ENCODE results near the gene CHN1.

The CHN1 gene

DNA sequence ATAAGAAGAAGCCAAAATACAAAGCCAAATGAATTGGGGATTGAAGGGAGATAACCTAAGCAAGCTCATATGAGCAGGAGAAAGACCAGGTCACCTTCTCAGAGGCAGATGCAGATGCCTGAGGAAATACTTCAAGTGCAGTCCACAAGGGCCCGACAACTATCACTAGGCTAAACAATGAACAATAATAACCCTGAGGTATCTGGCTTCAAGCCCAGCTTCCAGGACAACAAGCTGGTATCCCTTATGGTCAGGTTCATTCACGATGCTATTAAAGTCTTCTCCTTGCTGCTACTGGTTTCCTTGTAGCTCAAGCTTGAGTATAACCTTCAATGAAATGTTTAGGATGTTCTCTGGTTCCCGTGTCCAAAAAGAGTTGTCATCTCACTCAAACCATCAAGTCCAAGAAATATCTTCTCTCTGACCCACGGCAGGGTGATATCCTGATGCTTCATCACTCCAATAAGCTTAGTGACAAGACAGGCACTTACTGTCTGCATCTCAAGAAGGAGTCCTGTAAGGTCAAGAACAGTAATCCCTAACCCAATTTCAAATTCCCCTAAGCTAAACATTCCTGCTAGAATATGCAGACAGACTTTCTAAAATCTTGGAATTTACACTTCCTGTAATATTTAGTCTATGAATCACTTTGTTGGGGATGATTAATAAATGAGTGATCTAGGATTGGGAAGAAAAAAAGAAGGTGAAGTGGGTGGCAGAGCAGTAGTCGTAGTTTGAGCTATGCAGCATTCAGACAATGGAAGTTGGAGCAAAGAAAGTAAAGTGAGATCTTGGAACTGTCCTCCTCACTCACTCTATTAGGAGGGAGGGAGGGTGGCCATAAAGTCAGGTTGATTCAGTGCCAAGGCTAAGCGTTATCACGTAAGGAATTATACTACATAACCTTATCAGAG, 33.1 kb downstream of the CHN1 start:
- DNase-seq: peak; percentile 6

DNA sequence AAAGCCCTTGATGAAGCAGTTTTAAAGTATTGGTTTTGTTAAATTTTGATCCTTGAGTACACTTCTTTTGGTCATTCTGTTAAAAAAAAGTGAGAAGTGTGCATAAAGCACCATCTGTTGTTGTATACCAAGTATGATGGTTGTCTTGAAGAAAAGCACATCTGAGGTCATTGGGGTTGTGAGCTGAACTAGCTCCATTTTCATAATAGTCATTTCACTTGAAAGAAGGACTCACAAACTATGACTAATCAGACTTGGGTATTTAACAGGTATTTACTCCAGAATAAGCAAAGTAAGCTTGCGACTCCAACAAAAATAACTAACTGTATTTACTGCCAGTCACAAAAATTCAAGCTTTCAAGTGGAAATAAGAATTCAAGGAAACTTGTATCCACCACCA, 35.1 kb downstream of the CHN1 start:
- no peak for DNase-seq

DNA sequence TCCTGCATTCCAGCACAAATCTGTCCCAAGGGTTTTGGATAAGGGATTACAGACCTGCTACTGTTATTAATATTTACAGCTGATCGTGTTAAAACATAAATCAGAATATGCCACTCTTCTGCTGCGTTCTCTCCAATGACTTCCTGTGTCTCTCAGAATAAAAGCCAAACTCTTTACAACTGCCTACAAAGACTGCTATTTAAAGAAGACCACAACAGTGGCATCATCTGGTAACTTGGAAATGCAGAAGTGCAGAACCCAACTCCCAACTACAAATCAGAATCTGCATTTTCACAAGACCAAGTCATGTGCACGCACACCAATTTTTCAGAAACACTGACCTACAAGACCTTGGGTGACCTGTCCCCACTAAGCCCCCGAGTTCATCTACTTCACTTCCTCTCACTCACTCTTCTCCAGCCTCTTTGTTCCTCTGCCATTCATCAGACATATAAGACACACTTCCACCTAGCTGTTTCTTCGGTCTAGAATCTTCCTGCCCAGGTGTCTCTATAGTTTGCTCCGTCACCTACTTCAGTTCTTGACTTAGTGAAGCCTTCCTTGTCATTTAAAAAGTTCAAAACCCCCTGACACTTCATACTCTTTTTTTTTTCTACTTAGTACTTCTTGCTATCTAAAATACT, 36.0 kb downstream of the CHN1 start:
- no peak for DNase-seq

DNA sequence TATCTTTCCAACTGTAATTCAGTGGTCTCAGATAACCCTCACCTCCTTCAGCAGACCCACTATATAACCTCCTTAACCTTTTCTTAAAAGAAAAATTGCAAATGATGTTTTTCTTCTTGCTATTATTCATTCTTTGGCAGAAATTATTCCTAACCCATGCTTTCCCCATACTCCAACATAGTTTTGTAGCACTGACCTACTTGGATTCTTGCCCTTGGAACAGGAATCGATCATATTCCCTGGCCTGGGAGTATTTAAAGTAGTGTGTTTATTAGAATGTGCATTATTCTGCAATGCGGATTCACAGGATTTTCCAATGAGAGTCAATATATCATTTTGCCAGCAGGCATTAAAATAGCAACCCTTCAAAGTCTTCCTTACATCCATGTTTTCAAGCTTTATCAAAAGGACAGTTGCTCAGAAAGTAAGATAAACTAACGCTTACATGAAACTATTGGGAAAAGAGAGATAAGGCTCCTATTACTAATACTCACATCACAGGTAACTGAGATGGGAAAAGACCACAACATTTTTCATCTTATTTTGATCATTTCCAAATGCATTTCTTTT, 37.4 kb downstream of the CHN1 start:
- no peak for DNase-seq

DNA sequence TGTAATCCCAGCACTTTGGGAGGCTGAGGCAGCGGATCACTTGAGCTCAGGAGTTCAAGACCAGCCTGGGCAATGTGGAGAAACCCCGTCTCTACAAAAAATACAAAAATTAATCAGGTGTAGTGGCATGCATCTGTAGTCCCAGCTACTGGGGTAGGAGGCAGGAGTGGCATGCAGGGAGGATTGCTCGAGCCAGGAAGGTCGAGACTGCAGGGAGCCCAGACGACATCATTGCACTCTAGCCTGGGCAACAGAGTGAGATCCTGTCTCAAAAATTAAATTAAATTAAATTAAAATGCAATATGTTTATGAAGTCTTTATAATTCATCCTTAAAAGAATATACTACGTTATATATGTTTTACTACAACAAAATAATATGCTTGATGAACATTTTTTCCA, 38.1 kb downstream of the CHN1 start:
- no peak for DNase-seq

DNA sequence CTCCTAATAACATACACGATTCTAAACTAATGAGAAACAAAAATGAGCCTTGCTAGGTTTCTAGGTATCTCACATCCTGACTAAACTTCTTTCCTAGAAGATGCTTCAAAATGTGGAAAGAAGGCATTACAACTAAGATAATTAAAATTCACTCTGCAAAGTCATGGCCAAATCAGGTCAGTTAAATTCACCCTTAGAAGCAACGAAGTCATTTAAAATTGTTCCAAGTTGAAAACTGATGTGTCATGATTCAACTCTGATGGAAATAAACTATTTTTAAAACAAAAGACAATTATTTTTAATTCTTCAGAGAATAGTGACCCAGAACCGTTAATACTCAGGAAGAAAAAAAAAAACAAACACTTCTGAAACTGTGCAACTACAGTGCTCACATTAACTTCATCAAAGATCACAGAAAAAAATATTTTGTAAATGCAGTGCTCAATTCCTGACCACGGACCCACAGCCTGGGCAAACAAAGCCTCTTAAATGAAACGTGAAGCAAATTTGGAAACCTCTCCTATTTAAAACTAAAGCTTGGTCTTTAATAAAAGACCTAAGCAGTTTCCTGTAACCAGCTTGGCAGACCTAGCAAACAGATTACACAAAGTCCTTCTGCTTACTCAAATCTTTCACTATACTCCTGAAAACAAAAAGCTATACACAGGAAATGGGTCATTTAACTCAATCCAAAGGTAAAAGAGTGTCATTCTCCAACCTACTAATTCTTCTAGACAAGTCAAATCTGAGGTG, 39.0 kb downstream of the CHN1 start:
- no peak for DNase-seq

DNA sequence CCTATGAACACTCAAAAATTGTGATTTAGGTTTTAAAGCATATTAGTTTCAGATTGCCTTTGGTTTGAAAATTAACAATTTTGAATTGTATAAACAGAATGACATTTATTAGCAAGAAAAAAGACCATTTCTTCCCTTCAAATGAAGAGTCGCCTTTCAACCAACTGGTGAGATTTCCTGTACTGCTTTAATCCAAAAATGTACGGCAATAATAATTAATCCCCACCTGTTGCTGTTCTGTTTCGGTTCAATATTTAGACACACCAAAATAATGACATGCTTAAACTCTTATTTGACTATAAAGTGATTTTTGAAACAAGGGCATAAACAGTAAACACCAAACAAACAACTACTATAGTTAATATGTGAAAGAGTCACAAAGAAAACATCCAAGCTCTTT, 39.6 kb downstream of the CHN1 start:
- DNase-seq: no peak

DNA sequence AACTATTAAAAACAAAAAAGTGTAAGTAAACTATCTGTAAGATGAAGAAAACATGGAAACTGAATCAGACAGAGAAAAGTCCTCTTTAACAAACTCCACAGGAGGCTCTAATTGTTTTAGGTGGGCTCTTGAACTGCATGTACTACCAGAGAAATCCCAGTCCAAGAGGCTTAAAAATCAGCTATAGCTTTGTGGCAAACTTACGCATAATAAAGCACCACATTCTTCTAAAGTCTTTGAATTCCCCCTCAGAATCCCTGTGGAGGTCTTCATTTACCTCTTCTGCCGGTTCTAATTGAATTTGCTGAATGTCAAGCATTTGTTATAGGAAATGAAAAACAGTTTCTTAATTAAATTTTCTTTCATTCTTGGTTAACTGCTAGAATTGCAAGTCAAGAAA, 40.8 kb downstream of the CHN1 start:
- no peak for DNase-seq

DNA sequence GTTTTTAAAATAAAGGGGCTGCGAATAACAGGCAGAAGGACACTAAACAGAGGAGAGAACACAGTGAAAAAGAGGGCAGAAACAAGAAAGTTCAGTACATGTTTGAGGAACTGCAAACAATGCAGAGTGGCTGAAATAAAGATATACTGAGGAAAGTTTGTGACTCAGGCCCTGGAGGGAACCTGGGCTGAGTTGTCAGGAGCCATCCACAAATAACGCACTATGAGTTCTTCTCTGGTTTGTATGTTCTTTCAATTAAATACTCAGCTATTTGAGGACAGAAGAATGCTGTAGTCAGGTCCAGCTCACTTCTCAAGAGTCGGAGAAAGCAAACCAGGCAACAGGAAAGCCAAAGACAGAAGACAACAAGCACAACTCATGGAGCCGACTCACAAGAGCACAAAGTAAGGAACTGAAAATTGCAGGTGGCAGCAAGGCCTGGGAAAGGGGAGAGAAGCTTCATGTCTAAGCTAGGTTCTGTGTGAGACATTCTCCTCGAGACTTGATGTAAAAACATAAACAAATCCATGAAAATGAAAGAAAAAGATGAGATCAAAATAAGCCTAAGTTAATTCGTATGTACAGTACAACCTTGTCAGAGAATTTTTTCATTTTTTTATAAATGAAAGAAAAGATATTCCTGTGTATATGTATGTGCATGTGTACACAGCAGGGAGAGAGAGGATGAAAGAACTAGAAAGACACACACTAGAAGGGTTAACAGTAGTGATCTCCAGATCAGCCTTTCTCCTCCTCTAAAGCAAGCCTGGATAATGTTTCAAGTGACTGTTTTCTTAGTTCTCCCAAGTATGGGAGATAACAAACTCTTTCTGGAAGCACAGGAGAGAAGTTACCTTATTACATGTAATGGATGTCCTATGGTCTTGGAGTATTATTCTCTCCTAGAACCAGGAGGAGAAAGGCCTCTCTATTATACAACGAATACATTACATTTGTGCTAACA, 41.5 kb downstream of the CHN1 start:
- DNase-seq: no peak

DNA sequence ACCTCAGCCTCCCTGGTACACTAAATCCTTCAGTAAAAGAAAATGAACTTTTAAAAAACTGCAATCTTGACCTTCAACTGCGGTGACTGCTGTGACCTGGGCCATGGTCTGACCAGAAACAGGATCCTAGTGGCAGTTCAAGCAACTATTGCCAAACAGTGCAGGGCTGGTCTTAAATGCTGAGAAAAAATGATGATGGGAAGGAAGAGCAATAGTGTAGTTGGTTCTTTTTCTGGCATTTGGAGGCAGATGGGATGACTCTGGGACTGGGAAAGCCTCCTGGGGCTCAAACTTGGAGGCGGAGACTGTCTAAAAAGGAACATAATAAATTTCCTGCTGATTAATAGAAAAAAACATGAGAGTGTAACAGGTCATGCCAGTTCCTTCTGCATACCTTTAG, 45.4 kb downstream of the CHN1 start:
- DNase-seq: no peak

DNA sequence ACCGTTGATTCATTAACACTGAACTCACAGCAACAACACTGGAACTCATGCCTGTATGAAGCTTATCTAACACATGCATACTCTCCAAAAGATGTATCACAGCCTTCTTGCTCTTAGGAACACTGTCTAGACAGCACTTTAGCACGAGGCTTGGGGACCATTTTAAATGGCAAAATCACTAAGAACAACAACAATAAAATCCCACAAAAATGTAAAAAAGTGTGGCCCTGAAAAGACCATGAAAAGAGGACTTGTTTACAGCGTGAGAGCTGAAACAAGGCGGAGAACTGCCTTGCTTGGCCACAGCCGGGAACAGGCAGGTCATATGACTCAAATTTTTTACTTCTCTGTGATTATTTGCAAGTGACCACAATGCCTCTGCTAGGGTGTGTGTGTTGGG, 48.1 kb downstream of the CHN1 start:
- DNase-seq: peak; percentile 5

DNA sequence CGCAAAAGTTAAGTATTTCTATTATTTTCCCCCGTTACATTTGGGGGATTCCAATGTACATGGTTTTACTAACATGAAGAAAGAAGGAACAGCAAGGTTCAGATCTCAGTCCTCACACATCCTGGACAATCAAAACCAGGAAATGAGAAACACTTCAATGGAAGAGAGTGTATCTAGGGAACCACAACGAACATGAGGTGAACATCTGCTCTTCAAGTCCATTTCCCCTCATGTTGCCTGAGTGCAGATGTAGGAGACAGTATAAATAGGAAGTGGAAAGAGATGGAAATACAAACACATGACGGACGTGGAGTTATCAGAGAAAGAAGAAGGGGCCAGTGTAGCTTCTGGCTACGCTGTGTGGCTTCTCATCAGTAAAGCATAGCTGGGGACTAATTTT, 52.6 kb downstream of the CHN1 start:
- no peak for DNase-seq

DNA sequence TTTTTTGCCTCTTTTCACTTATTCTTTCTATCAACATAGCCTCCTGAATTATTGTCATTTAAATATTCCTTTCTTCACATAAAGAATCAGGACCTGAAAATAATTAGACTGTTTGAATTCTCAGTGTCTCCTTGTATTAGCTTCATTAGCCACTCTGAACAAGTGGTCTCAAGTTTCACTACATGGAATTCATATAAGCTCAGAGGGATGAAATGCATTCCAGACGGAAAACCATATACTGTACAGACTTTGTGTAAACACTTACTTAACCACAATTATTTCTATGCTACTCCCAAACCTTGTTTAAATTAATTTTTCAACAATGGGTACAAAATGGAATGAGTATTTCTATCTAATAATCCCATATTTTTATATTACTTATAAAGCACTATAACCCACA, 53.4 kb downstream of the CHN1 start:
- DNase-seq: no peak

DNA sequence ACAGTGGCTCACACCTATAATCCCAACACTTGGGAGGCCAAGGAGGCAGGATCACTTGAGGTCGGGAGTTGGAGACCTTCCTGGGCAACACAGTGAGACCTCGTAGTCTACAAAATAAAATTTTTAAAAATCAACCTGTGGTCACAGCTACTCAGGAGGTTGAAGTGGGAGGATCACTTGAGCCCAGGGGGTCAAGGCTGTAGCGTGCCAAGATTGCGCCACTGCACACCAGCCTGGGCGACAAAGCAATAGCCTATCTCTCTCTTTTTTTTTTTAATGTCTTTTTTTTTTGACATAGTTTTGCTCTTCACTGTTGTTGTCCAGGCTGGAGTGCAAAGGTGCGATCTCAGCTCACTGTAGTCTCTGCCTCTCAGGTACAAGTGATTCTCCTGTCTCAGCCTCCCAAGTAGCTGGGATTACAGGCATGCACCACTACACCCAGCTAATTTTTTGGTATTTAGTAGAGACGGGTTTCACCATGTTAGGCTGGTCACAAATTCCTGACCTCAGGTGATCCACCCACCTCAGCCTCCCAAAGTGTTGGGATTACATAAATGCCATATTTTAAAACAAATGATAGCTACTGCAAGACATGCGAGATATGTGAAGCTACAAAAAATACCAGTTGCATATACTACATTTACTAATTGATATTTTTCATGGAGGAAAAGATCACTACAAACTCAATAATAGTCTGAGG, 55.0 kb downstream of the CHN1 start:
- DNase-seq: no peak

DNA sequence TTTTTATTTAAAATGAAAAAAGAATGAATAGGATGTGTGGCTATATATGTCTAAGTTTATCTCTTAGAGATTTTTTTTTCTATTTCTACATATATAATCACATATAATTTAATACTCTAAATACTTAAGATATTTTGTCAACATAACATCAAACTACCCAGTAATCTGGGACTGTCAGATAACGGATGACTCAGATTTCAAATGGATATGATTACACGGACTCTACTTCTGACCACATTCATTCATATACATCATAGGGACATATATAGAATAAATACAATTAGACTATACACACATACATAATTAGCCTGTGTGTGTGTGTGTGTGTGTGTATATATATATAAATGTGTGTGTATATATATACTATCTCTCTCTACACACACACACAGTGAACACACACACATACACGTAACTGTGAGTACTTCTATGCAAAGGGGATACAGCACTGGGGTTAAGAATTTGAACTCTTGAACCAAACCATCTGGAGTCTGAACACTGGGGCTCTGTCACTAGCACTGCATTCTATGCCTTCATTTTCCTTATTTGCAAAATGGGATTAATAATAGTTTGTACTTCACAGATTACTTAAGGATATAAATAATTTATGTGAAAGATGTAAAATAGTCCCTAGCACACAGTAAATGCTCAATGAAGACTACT, 59.5 kb downstream of the CHN1 start:
- no peak for DNase-seq

DNA sequence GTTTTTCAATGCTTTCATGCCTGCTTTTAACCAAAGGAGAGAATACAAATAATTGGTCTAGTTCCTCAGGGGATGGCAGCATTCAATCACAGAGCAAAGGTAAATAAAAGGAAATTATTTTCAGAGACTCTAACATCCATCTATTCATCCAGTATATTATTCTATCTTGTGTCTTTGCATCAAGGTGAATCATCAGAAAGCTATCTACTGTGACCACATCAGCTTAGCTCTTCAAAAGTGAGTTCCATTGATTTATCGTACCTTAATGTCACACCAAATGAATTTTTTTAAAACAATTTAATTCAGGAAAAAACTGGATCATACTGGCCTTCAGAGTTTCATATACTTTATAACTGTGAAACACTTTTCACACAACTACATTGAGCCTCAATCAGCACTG, 66.1 kb downstream of the CHN1 start:
- no peak for DNase-seq

DNA sequence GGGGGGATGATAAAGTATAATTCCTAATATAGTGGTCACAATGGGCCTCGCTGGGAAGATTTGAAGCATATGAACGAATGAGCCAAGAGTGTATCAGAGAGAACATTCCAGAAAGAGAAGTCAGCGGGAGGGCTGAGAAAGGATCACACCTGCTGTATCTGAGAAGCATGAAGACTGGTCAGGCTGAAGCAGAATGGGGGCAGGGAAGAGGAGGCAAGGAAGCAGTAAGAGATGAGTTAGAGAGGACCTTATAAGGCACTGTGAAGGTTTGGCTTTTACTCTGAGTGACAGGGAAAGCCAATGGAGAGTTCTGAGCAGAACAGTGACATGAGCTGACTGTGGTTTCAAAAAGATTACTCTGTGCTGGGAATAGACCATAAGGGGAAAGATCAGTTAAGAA, 73.5 kb downstream of the CHN1 start:
- DNase-seq: no peak

DNA sequence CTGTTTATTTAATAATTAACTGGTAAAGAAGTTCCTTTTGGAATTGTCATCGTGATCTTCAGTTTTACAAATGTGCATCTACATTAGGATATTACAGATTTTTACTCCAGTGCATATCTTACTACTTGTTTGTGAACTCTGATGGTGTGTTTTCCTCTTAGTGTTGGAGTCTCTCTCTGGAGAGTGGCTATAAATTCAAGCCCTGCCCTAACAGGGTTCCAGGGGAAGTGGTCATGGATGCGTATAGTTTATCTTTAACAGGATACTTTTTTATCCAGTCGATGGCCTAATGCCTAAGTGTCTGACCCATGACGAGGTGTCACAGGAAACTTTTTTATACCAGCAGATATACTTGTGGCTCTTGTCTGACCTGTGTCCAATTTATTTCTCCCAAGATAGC, 75.4 kb downstream of the CHN1 start:
- DNase-seq: no peak

DNA sequence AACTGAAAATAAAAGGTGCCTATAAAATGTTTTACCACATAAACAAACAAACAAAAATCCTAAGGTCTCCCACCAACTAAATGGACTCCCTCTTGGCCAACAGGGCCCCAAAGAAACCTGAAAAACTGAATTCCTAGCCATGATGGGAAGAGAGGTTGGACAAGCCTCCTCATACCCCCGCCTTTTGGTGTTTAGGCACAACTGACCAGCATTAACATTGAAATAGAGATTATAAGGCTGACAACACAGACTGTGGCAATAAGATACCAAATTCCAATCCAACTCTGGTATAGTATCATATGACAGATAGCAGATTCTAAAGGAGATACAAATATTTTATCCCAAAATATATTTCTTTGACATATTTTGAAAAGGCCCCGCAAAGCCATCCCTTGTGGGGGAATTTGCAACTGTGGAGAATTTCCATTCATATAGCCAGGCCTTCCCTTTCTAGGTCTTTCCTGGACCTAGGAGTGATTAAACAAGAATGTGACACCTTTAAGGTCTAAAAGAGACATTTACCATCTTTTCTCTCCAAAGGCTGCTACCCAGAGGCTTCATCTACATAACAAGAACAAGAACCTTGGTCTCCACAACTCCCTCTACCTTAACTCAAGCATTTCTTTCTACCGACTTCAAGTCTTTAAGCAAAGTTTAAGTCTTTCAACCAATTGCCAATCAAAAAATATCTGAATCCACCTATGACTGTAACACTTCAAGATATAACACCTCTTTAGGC, 80.0 kb downstream of the CHN1 start:
- DNase-seq: no peak

DNA sequence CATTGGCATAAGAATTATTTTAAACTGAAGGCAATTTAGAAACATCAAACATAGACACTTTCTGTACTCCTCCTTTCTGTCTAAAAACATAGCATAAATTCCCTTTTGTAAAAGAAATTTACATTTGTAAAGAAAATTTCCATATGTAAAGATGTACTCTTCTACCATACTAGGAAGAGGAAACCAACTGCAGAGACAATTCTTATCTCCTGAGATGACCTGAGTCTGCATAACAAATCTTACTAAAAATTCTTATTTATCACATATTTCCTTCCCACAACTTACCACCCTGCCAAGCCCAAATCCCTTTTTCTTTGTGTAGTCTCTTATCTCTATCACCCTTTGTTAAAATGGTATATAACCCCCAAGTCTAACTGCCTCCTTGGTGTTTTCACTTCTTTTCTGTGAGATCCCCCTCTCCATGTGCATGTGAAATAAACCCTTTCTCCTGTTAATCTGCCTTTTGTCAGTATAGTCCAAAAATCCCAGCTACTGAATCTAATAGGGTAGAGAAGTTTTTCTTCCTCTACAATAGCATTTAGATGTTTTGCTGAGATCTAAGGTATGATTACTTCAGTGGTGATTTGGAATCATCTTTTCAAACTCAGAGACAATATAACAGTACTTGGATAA, 81.0 kb downstream of the CHN1 start:
- no peak for DNase-seq

Data from hematopoietic multipotent progenitor cell treated with erythropoietin and hydrocortisone succinate and interleukin-3 and kit ligand, for 6 days (in vitro differentiated cells).